Osteoblast (primary cell): ENCODE data around the gene CLEC1B. TPM values are rescaled to one million over a fixed set of nuclear protein-coding genes. Genes with fewer than 3 reads are reported as not detected.

Source experiments
- DNase-seq: peaks from one replicate; pipeline ENCODE4 v3.0.0; 2011; ENCODE audit warnings: low spot score, mixed read lengths; ENCODE audit not compliant: insufficient read length; ENCODE audit errors: missing footprints
- H2AFZ ChIP-seq: 2 replicates; pipeline ENCODE4 v1.6.0; 2011; ENCODE audit warnings: mild to moderate bottlenecking, low read length
- H3K27ac ChIP-seq: 2 replicates; pipeline ENCODE4 v1.5.1; 2011; ENCODE audit warnings: mild to moderate bottlenecking, low read depth, low read length, moderate library complexity
- H3K27me3 ChIP-seq: 2 replicates; pipeline ENCODE4 v1.6.0; 2012; ENCODE audit warnings: mild to moderate bottlenecking, control low read depth, inconsistent platforms, low read length, moderate library complexity; ENCODE audit not compliant: insufficient read depth
- H3K36me3 ChIP-seq: 2 replicates; pipeline ENCODE4 v1.5.1; 2011; ENCODE audit warnings: mild to moderate bottlenecking, low read length, control low read depth, moderate library complexity; ENCODE audit not compliant: insufficient read depth
- H3K4me1 ChIP-seq: 2 replicates; pipeline ENCODE4 v1.5.1; 2011; ENCODE audit warnings: mild to moderate bottlenecking, low read length, control low read depth, moderate library complexity; ENCODE audit not compliant: insufficient read depth
- H3K4me2 ChIP-seq: 2 replicates; pipeline ENCODE4 v1.6.0; 2011; ENCODE audit warnings: mild to moderate bottlenecking, low read length; ENCODE audit not compliant: insufficient read depth
- H3K4me3 ChIP-seq: fragments of 200-600 bp; sonication (generic); 3 replicates; pipeline ENCODE4 v1.5.1; 2012; ENCODE audit warnings: mild to moderate bottlenecking, low read length, inconsistent platforms; ENCODE audit not compliant: insufficient read depth
- H3K79me2 ChIP-seq: 2 replicates; pipeline ENCODE4 v1.6.0; 2012; ENCODE audit warnings: mild to moderate bottlenecking, low read length, control low read depth, inconsistent platforms; ENCODE audit not compliant: insufficient read depth
- H3K9me3 ChIP-seq: 2 replicates; pipeline ENCODE4 v1.5.1; 2011; ENCODE audit warnings: low read depth, low read length, control low read depth
- H4K20me1 ChIP-seq: 2 replicates; pipeline ENCODE4 v1.6.0; 2012; ENCODE audit warnings: mild to moderate bottlenecking, low read length, control low read depth; ENCODE audit not compliant: insufficient read depth
- CTCF ChIP-seq: IDR thresholded peaks from 2 replicates; pipeline ENCODE4 v1.5.1; 2011; ENCODE audit warnings: mild to moderate bottlenecking, low read depth, low read length, moderate library complexity; ENCODE audit errors: extremely low read depth
- total RNA-seq: library from RNA; depleted of rRNA; stranded (reverse); fragments of >200 nt; gene quantifications from 2 replicates; pipeline ENCODE4 v1.2.3, GENCODE V29; 2012

CLEC1B gene
- total RNA-seq, 1 donor = not detected

- DNase-seq = no peak
- Histone ChIP-seq H3K79me2 (no peaks in the 10 kb centered on the region), H3K27me3 (no peaks in the 10 kb centered on the region), H3K4me2 (no peak overlapping the region), H3K4me3 (no peak overlapping the region), H2AFZ (no peak overlapping the region), H3K4me1 (no peaks in the 10 kb centered on the region), H3K9me3 (no peaks in the 10 kb centered on the region), H3K27ac (no peak overlapping the region), H4K20me1 (no peaks in the 10 kb centered on the region), H3K36me3 (no peaks in the 10 kb centered on the region)
- TF ChIP-seq CTCF = no peak
Measured at GRCh38 chr12:9948606-9949296, 50.2 kb downstream of the CLEC1B start.

- no peaks in the 10 kb centered on the region for H3K27me3 ChIP-seq
- H3K4me2 ChIP-seq = no peak overlapping the region
- no peaks in the 10 kb centered on the region for H4K20me1 ChIP-seq
- H3K9me3 ChIP-seq = no peaks in the 10 kb centered on the region
- H3K4me1 ChIP-seq = no peaks in the 10 kb centered on the region
- DNase-seq = no peak
- no peak overlapping the region for H3K4me3 ChIP-seq
- H3K36me3 ChIP-seq = no peaks in the 10 kb centered on the region
- H3K27ac ChIP-seq = no peak overlapping the region
- TF ChIP-seq CTCF = no peak
- H3K79me2 ChIP-seq = no peaks in the 10 kb centered on the region
- H2AFZ ChIP-seq = no peak overlapping the region
Measured at GRCh38 chr12:9947674-9948073, 51.2 kb downstream of the CLEC1B start.

- TF ChIP-seq CTCF = no peak
- Histone ChIP-seq H3K4me1 (no peaks in the 10 kb centered on the region), H3K4me3 (no peak overlapping the region), H3K27ac (no peak overlapping the region), H3K9me3 (no peaks in the 10 kb centered on the region), H4K20me1 (no peaks in the 10 kb centered on the region), H3K27me3 (no peaks in the 10 kb centered on the region), H3K79me2 (no peaks in the 10 kb centered on the region), H3K4me2 (no peak overlapping the region), H2AFZ (no peak overlapping the region), H3K36me3 (no peaks in the 10 kb centered on the region)
- DNase-seq = no peak
Measured at GRCh38 chr12:9944391-9944790, 54.5 kb downstream of the CLEC1B start.

- Histone ChIP-seq H3K4me1 (no peaks in the 10 kb centered on the region), H4K20me1 (no peaks in the 10 kb centered on the region), H3K4me3 (no peak overlapping the region), H3K4me2 (no peak overlapping the region), H3K27me3 (no peaks in the 10 kb centered on the region), H3K27ac (no peak overlapping the region), H3K36me3 (no peaks in the 10 kb centered on the region), H3K79me2 (no peaks in the 10 kb centered on the region), H2AFZ (no peak overlapping the region), H3K9me3 (no peaks in the 10 kb centered on the region)
- TF ChIP-seq CTCF = no peak
- no peak for DNase-seq
Measured at GRCh38 chr12:9943240-9943639, 55.7 kb downstream of the CLEC1B start.

Other genes starting within 250 kb of the CLEC1B start
- gene CD69, start 238.2 kb downstream of the CLEC1B start, total RNA-seq = not detected in 2 replicates
- not detected in 2 replicates for gene KLRF1, start 171.6 kb downstream of the CLEC1B start, total RNA-seq
- 11.5 and 11.6 TPM in 2 replicates for gene CLEC2B, start 129.8 kb downstream of the CLEC1B start, total RNA-seq
- not detected in 2 replicates for gene KLRF2, start 117.6 kb downstream of the CLEC1B start, total RNA-seq
- gene CLEC2A, start 66.8 kb downstream of the CLEC1B start, total RNA-seq = not detected in 2 replicates
- 0.29 and 0.72 TPM in 2 replicates for gene CLEC12A, start 27.7 kb downstream of the CLEC1B start, total RNA-seq
- not detected in 2 replicates for gene CLEC12B, start 11.5 kb upstream of the CLEC1B start, total RNA-seq
- not detected in 2 replicates for gene CLEC9A, start 31.6 kb upstream of the CLEC1B start, total RNA-seq
- under 0.01 TPM in 1 of 2 replicates, not detected in the other for gene CLEC1A, start 99.9 kb upstream of the CLEC1B start, total RNA-seq
- under 0.01 and 0.36 TPM in 2 replicates for gene CLEC7A, start 131.1 kb upstream of the CLEC1B start, total RNA-seq
- under 0.01 and 0.29 TPM in 2 replicates for gene OLR1, start 173.0 kb upstream of the CLEC1B start, total RNA-seq
- not detected in 2 replicates for gene TMEM52B, start 179.9 kb upstream of the CLEC1B start, total RNA-seq
- gene GABARAPL1, start 213.8 kb upstream of the CLEC1B start, total RNA-seq = 64.2 and 65.9 TPM in 2 replicates